Epithelial cell of esophagus (primary cell): Measurements from ENCODE around the gene PMM2.
"Not testable (repeated sequence)": the region's sequence is repeated elsewhere in the genome, so short reads cannot be mapped to it uniquely, and the experiment has no call there.

Experiments used
- DNase-seq: peaks from one replicate; pipeline ENCODE4 v3.0.0; 2010; ENCODE audit warnings: low read depth
- H3K4me3 ChIP-seq: 2 replicates; pipeline ENCODE4 v1.5.1; 2011; ENCODE audit warnings: mild to moderate bottlenecking, low read length, control low read depth
- TF ChIP-seq, protein P1 (sequence below): IDR thresholded peaks from 2 replicates; pipeline ENCODE4 v1.5.1; 2011; ENCODE audit warnings: low read depth, mild to moderate bottlenecking, low read length, control low read depth, inconsistent platforms; ENCODE audit not compliant: insufficient read depth; ENCODE audit errors: missing control alignments

Gene PMM2

GRCh38 chr16:8796469-8797363, 923 bp upstream of the PMM2 start:
- TF ChIP-seq, protein P1, sequence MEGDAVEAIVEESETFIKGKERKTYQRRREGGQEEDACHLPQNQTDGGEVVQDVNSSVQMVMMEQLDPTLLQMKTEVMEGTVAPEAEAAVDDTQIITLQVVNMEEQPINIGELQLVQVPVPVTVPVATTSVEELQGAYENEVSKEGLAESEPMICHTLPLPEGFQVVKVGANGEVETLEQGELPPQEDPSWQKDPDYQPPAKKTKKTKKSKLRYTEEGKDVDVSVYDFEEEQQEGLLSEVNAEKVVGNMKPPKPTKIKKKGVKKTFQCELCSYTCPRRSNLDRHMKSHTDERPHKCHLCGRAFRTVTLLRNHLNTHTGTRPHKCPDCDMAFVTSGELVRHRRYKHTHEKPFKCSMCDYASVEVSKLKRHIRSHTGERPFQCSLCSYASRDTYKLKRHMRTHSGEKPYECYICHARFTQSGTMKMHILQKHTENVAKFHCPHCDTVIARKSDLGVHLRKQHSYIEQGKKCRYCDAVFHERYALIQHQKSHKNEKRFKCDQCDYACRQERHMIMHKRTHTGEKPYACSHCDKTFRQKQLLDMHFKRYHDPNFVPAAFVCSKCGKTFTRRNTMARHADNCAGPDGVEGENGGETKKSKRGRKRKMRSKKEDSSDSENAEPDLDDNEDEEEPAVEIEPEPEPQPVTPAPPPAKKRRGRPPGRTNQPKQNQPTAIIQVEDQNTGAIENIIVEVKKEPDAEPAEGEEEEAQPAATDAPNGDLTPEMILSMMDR: no peak
- DNase-seq: no peak
- H3K4me3 ChIP-seq: peak overlapping the region; percentile 71

- H3K4me3 ChIP-seq: peak overlapping the region; percentile 71
- TF ChIP-seq, protein P1: no peak
- DNase-seq: peak; percentile 29
Measured at GRCh38 chr16:8798174-8798527, 512 bp downstream of the PMM2 start.

GRCh38 chr16:8798535-8799157, 1.0 kb downstream of the PMM2 start:
- no peak for DNase-seq
- TF ChIP-seq, protein P1: no peak
- H3K4me3 ChIP-seq: peak overlapping the region; percentile 71

DNA sequence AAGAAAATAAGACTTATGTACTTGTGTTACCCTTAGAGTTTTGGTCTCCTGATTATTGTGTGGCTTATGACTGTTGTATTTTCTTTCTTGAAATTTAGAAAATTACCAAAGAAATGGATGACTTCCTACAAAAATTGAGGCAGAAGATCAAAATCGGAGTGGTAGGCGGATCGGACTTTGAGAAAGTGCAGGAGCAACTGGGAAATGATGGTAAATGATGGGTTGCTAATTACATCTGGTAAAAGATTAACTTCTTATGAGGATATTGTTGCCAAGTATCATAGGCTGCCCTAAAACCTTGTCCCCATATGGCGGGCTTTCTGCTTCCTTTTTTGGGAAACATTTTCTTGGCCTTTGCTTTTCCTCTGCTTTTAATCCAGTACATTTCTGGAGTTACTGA, 4.1 kb downstream of the PMM2 start:
- TF ChIP-seq, protein P1: no peak
- H3K4me3 ChIP-seq: no peak overlapping the region
- no peak for DNase-seq

DNA sequence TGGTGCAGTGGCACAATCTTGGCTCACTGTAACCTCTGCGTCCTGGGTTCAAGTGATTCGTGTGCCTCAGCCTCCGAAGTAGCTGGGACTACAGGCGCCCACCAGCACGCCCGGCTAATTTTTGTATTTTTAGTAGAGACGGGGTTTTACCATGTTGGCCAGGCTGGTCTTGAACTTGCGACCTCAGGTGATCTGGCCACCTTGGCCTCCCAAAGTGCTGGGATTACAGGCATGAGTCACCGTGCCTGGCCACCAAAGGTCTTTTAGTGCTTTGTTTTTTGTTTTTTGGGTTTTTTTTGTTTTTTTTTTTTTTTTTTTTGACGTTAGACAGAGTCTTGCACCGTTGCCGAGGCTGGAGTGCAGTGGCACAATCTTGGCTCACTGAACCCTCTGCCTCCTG, 6.1 kb downstream of the PMM2 start:
- not testable (repeated sequence) for H3K4me3 ChIP-seq, DNase-seq

GRCh38 chr16:8804313-8804712, 6.7 kb downstream of the PMM2 start:
- H3K4me3 ChIP-seq: no peak overlapping the region
- DNase-seq: no peak
- TF ChIP-seq, protein P1: no peak

DNA sequence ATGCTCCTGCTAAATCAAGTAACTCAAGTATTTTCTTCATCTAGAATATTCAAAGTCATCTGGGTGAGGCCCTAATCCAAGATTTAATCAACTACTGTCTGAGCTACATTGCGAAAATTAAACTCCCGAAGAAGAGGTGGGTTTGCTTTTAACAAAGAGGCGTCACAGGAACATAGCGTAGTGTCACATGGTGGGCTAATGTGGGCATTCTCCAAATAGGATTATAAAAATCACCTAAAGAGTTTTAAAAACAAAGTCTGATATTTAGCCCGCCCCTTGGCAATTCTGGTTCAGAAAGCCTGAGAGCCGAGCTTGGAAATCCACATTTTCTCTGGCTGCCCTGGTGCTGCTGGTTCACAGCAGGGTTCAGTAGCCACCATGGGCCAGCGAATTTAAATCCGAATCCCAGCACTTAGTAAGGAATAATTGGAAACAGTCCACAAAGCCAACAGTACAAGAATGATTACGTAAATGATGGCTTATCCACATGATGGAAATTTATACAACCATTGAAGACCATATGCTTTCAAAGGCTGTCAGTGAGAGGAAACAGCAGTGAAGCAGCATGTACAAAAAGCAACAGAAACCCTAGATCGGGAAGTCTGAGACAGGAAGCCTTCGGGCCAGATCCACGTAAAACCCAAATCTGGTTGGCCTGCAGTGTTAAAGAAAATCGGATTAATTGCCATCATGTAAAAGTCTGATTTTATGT, 8.8 kb downstream of the PMM2 start:
- DNase-seq: no peak
- TF ChIP-seq, protein P1: no peak
- H3K4me3 ChIP-seq: no peak overlapping the region
